T-helper 1 cell treated with Interleukin-12 subunit alpha and Interleukin-12 subunit beta and Interleukin-4 antibody, amounts not matched to agents 30 μg/mL and 1 μg/mL, for 36 hours (primary cell): Measurements from ENCODE around the gene ABCG5.

Source experiments
- H3K27ac Mint-ChIP-seq: one replicate; pipeline ENCODE4 v1.8.0; 2021; ENCODE audit warnings: mild to moderate bottlenecking, mixed read lengths
- H3K27me3 Mint-ChIP-seq: one replicate; pipeline ENCODE4 v1.8.0; 2021; ENCODE audit warnings: low read depth, mixed read lengths
- H3K36me3 Mint-ChIP-seq: one replicate; pipeline ENCODE4 v1.8.0; 2021; ENCODE audit warnings: low read depth, mixed read lengths
- H3K4me1 Mint-ChIP-seq: one replicate; pipeline ENCODE4 v1.8.0; 2021; ENCODE audit warnings: low read depth, mixed read lengths
- H3K4me3 Mint-ChIP-seq: one replicate; pipeline ENCODE4 v1.8.0; 2021; ENCODE audit warnings: mild to moderate bottlenecking, moderate library complexity, mixed read lengths
- H3K9me3 Mint-ChIP-seq: one replicate; pipeline ENCODE4 v1.8.0; 2021; ENCODE audit warnings: mixed read lengths

The ABCG5 gene

GRCh38 chr2:43802135-43802534 lies 36.5 kb downstream of the ABCG5 start:
- no peaks in the 10 kb centered on the region for H3K36me3 Mint-ChIP-seq
- no peaks in the 10 kb centered on the region for H3K27me3 Mint-ChIP-seq
- H3K4me1 Mint-ChIP-seq, result no peaks in the 10 kb centered on the region
- H3K27ac Mint-ChIP-seq, result no peak overlapping the region
- no peak overlapping the region for H3K4me3 Mint-ChIP-seq
- no peaks in the 10 kb centered on the region for H3K9me3 Mint-ChIP-seq

GRCh38 chr2:43800894-43801293 lies 37.7 kb downstream of the ABCG5 start:
- no peaks in the 10 kb centered on the region for H3K4me1 Mint-ChIP-seq
- H3K36me3 Mint-ChIP-seq, result no peaks in the 10 kb centered on the region
- no peaks in the 10 kb centered on the region for H3K9me3 Mint-ChIP-seq
- no peak overlapping the region for H3K4me3 Mint-ChIP-seq
- no peaks in the 10 kb centered on the region for H3K27me3 Mint-ChIP-seq
- H3K27ac Mint-ChIP-seq, result no peak overlapping the region

GRCh38 chr2:43798300-43798699 lies 40.3 kb downstream of the ABCG5 start:
- Mint-ChIP-seq H3K27ac (no peak overlapping the region), H3K4me1 (no peaks in the 10 kb centered on the region), H3K9me3 (no peaks in the 10 kb centered on the region), H3K27me3 (no peaks in the 10 kb centered on the region), H3K36me3 (no peaks in the 10 kb centered on the region), H3K4me3 (no peak overlapping the region)

GRCh38 chr2:43796206-43796605 lies 42.4 kb downstream of the ABCG5 start:
- no peak overlapping the region for H3K27ac Mint-ChIP-seq
- H3K27me3 Mint-ChIP-seq, result no peaks in the 10 kb centered on the region
- H3K9me3 Mint-ChIP-seq, result no peaks in the 10 kb centered on the region
- H3K36me3 Mint-ChIP-seq, result no peaks in the 10 kb centered on the region
- no peak overlapping the region for H3K4me3 Mint-ChIP-seq
- no peaks in the 10 kb centered on the region for H3K4me1 Mint-ChIP-seq

DNA sequence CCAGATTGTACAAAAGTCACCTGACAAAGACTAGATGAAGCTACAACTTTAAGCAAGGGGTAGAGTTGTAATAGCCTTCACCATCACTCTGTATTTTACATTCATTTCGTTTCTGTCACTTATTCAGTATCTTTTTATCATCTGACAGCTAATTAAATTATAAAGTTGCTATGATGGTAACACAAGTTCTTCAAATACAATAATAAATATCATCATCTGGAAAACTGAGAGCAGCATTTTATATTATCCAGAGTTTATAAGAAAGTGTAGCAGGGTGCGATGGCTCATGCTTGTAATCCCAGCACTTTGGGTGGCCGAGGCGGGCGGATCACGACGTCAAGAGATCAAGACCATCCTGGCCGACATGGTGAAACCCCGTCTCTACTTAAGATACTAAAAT lies 43.7 kb downstream of the ABCG5 start:
- H3K9me3 Mint-ChIP-seq, result no peaks in the 10 kb centered on the region
- no peaks in the 10 kb centered on the region for H3K36me3 Mint-ChIP-seq
- no peaks in the 10 kb centered on the region for H3K4me1 Mint-ChIP-seq
- H3K27ac Mint-ChIP-seq, result no peak overlapping the region
- H3K4me3 Mint-ChIP-seq, result no peak overlapping the region
- no peaks in the 10 kb centered on the region for H3K27me3 Mint-ChIP-seq

GRCh38 chr2:43792653-43793052 lies 46.0 kb downstream of the ABCG5 start:
- no peaks in the 10 kb centered on the region for H3K9me3 Mint-ChIP-seq
- H3K27ac Mint-ChIP-seq, result no peak overlapping the region
- H3K4me1 Mint-ChIP-seq, result no peaks in the 10 kb centered on the region
- no peak overlapping the region for H3K4me3 Mint-ChIP-seq
- H3K27me3 Mint-ChIP-seq, result no peaks in the 10 kb centered on the region
- H3K36me3 Mint-ChIP-seq, result no peaks in the 10 kb centered on the region

- H3K9me3 Mint-ChIP-seq, result no peaks in the 10 kb centered on the region
- no peaks in the 10 kb centered on the region for H3K4me1 Mint-ChIP-seq
- H3K27me3 Mint-ChIP-seq, result no peaks in the 10 kb centered on the region
- no peaks in the 10 kb centered on the region for H3K36me3 Mint-ChIP-seq
- no peak overlapping the region for H3K27ac Mint-ChIP-seq
- no peak overlapping the region for H3K4me3 Mint-ChIP-seq
Observed at GRCh38 chr2:43791035-43791765, 47.4 kb downstream of the ABCG5 start.

DNA sequence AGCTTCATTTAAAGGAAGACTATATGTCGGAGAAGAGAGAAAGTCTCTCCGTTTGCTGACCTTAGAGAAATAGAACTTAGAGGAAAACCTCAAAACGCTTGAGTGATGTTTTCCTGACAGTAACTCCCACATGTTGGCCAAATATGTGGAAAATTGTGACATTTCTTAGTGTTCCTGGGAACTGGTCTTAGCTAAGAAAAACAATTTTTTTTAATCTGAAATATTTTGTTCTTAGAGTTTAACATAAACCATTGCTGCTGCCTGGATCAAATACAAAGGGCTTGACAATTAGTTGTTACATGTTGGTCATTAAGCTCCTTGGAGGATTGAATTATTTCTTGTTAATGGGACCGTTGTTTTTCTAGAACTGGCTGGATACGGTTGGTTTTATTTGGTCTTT lies 48.5 kb downstream of the ABCG5 start:
- Mint-ChIP-seq H3K27ac (no peak overlapping the region), H3K4me1 (no peaks in the 10 kb centered on the region), H3K9me3 (no peaks in the 10 kb centered on the region), H3K36me3 (no peaks in the 10 kb centered on the region), H3K27me3 (no peaks in the 10 kb centered on the region), H3K4me3 (no peak overlapping the region)

DNA sequence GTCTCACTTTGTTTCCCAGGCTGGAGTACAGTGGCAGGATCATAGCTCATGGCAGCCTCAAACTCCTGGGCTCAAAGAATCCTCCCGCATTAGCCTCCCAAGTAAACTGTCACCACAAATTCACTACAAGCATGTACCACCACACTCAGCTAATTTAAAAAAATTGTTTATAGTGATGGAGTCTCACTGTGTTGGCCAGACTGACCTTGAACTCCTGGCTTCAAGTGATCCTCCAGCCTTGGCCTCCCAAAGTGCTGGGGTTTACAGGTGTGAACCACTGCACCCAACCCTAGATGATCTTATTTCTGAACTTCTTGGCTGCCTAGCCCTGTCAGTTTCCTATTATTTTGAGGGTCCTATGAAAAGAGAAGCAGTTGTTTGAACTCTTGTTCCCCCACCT lies 50.0 kb downstream of the ABCG5 start:
- H3K9me3 Mint-ChIP-seq, result no peaks in the 10 kb centered on the region
- no peaks in the 10 kb centered on the region for H3K27me3 Mint-ChIP-seq
- H3K36me3 Mint-ChIP-seq, result no peaks in the 10 kb centered on the region
- no peak overlapping the region for H3K27ac Mint-ChIP-seq
- no peak overlapping the region for H3K4me3 Mint-ChIP-seq
- H3K4me1 Mint-ChIP-seq, result no peaks in the 10 kb centered on the region

GRCh38 chr2:43787895-43788294 lies 50.7 kb downstream of the ABCG5 start:
- Mint-ChIP-seq H3K27ac (no peak overlapping the region), H3K4me1 (no peaks in the 10 kb centered on the region), H3K27me3 (no peaks in the 10 kb centered on the region), H3K4me3 (no peak overlapping the region), H3K36me3 (no peaks in the 10 kb centered on the region), H3K9me3 (no peaks in the 10 kb centered on the region)

DNA sequence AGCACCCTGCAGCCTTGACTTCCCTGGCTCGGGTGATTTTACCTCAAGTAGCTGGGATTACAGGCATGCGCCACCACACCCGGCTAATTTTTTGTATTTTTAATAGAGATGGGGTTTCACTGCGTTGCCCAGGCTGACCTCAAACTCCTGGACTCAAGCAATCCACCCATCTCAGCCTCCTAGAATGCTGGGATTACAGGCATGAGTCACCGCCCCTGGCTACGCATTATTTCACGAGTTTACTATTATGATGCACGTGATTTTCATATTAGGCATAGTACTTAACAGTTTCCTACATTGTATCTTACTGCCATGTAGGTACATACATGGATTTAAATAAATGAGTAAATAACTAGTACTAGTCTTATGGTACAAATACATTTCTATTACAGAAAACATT lies 60.4 kb downstream of the ABCG5 start:
- Mint-ChIP-seq H3K9me3 (no peaks in the 10 kb centered on the region), H3K36me3 (no peaks in the 10 kb centered on the region), H3K4me1 (peaks cover 13% of the 10 kb centered on the region), H3K4me3 (no peak overlapping the region), H3K27ac (no peak overlapping the region), H3K27me3 (no peaks in the 10 kb centered on the region)

GRCh38 chr2:43777306-43777926 lies 61.2 kb downstream of the ABCG5 start:
- Mint-ChIP-seq H3K9me3 (no peaks in the 10 kb centered on the region), H3K4me1 (peaks cover 13% of the 10 kb centered on the region), H3K4me3 (no peak overlapping the region), H3K36me3 (no peaks in the 10 kb centered on the region), H3K27me3 (no peaks in the 10 kb centered on the region), H3K27ac (no peak overlapping the region)

DNA sequence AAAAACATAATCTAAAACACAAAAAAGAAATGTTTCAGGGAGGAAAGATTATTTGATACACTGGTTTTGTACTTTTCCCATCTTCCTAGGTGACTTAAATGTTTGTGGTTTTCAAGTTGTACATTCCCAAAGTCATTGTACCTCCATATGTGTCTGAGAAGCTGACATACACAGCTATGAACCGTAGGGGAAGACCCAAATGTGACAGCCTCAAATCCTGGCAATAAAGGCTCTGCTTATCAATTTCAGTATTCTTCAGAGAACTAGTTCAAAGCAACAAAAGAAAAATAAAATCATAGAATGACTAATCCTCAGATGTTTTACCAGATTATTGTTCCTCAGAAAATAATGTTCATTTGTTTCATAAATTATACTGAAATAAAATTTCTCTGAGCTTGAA lies 62.3 kb downstream of the ABCG5 start:
- no peak overlapping the region for H3K27ac Mint-ChIP-seq
- peaks cover 13% of the 10 kb centered on the region for H3K4me1 Mint-ChIP-seq
- H3K9me3 Mint-ChIP-seq, result no peaks in the 10 kb centered on the region
- H3K4me3 Mint-ChIP-seq, result no peak overlapping the region
- H3K36me3 Mint-ChIP-seq, result no peaks in the 10 kb centered on the region
- H3K27me3 Mint-ChIP-seq, result no peaks in the 10 kb centered on the region

GRCh38 chr2:43774617-43775016 lies 64.0 kb downstream of the ABCG5 start:
- no peaks in the 10 kb centered on the region for H3K9me3 Mint-ChIP-seq
- peaks cover 13% of the 10 kb centered on the region for H3K4me1 Mint-ChIP-seq
- H3K36me3 Mint-ChIP-seq, result no peaks in the 10 kb centered on the region
- H3K27ac Mint-ChIP-seq, result no peak overlapping the region
- no peaks in the 10 kb centered on the region for H3K27me3 Mint-ChIP-seq
- H3K4me3 Mint-ChIP-seq, result peak overlapping the region; percentile 92

DNA sequence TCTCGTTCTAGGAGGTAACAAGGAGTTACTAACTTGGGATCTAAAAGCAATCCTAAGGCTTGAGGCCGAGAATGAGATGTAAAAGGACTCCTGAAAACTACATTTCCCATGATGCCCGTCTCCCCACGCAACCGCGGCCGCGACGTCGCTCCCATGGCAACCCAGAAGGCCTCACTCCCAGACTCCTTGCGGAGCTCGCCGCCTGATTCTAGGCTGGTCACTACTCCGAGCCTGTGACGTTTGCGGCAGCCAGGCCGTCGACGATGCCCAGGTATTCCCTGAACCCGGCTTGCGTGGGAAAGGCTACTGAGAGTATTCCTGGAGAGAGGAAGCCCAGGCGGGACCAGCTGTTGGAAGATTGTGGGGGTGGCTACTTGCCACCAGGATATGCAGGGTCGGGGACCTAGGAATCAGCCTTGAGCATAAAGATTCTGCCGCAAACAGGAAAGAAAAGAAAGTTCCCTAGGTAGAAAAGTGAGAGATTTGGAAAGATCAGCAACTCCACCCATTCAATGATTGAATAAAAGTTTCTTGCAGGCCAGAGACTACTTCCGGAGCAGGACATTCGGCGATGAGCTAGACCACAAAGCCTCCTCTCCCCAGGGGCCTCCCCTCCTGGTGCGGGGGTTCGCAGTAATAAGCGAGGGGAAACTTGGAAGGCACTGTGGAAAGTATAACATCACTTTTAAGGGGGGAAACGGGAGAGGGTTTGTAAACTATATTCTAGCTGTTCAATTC lies 64.6 kb downstream of the ABCG5 start, which contains the start of gene DYNC2LI1:
DYNC2LI1 (plus strand) TSS at position 164 of the 738 bp plus-strand sequence; CDS start at position 264, 100 bp downstream.
- H3K4me3 Mint-ChIP-seq, result peak within 1 kb of the TSS; percentile 92
- H3K36me3 Mint-ChIP-seq, result no peaks in the 10 kb centered on the region
- H3K27ac Mint-ChIP-seq, result peak within 1 kb of the TSS; percentile 72
- H3K4me1 Mint-ChIP-seq, result peaks cover 13% of the 10 kb centered on the region
- no peaks in the 10 kb centered on the region for H3K27me3 Mint-ChIP-seq
- H3K9me3 Mint-ChIP-seq, result no peaks in the 10 kb centered on the region
